Stimulated activated CD8-positive, alpha-beta memory T cell treated with anti-CD3 and anti-CD28 coated beads, Interleukin-4, amount 100 ng/mL, for 4 hours (primary cell): ENCODE results near the gene RBM47.
"Not testable (repeated sequence)": the region's sequence is repeated elsewhere in the genome, so short reads cannot be mapped to it uniquely, and the experiment has no call there.

Experiments
- DNase-seq, 2 donors: peaks; one replicate each; pipeline ENCODE4 v3.0.0-alpha.2; 2020; ENCODE audit warnings: low read depth in 2 of 2, low spot score in 1 of 2

RBM47 gene

DNA sequence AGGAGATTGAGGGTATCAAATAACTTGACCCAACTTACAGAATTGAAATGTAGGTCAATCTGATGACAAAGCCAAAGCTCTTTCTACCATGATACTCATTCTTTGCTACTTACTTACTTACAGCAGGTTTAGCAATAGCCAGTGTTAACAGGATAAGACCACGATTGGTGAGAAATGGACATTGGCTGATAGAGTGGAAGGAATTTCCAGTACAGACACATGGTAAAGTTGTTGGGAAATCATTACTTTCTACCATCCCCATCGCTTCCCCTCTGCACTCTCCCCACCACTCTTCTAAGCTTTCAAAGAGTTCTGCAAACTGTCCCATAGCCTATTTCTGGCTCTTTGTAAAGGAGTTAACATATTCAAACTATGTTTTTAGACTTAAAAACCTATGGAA, 174.8 kb downstream of the RBM47 start:
- DNase-seq: no peak

DNA sequence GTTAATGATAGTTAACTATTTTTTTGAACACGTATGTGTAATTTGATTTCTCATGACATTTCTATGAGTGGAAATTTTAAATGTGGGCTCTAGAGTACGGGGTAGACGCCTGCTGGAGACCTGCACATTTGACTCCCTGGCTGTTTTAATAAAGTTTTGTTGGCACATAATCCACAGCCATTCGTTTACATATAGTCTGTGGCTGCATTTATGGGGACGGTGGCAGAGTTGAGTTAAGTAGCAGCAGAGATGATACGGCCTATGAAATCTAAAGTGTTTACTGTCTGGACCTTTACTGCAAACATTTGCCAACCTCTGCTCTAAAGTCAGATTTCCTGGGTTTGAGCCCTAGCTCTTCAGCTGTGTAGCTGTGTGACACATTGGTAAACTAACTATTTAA, 175.8 kb downstream of the RBM47 start:
- no peak for DNase-seq

DNA sequence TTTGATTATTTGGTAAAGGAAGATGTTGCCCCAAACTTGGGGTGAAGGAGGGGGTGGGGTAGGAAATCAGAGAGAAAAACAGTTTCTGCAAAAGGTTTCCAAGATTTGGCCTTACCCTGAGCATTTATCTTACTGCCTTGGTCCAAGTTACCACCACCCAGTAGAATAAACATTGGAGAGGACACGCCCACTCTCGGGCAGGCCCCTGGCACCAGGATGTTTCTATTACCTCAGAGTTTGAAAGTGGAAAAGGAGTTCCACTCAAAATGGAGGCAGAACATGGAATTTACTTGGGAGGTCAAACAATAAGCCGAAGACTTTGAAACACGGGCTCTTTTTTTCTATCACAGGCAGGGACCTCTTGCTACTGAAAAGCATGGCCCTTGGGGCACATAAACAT, 180.8 kb downstream of the RBM47 start:
- DNase-seq: no peak

DNA sequence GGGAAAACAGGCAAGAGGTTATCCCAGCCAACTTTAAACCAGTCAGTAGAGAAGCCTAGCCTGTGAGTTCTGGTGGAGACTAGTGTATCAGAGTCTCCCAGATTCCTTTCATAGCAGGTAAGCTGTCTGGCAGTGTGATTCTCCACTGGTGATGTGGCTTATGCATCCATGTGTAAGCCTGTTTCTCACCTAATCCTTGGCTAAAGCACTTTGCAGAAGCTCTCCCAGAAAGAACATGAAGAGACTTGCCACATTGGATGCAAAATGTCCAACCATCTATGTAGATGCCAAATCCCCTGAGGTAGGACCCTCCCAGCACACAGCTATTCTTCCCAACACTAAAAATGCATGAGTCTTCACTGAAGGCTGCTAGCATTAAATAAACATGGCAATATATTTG, 182.8 kb downstream of the RBM47 start:
- no peak for DNase-seq

DNA sequence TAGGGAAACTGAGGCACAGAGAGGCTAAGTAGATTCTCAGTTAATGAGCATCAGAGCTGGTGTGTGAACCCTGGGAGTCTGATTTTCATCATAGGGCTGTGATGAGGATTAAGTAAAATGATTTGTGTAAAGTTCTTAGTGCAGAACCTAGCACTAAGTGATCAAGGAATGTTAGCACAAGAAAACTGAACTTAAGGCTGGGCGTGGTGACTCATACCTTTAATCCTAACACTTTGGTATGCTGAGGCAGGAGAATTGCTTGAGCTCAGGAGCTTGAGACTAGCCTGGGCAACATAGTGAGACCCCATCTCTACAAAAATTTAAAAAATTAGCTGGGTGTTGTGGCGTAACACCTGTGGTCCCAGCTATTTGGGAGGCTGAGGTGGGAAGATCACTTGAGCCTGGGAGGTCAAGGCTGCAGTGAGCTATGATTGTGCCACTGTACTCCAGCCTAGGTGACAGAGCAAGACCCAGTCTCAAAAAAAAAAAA, 183.4 kb downstream of the RBM47 start:
- not testable (repeated sequence) for DNase-seq

DNA sequence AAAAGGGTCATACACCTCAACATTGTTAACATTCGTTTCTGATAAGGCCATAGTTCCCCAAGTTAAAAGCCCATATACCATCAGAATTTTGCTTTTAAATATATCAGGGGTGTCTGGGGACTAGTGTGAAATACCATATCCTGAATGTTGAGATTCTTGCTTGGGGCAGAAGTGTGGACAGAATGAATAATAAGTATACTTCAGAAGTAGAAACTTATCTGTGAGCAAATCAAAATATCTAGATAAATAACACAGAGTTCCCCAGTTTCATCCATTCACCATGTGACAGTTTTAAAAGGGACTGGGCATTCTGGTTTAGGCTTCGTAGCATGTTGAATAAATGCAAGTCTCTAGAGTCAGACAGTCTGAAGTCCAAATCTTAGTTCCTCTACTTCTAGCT, 184.0 kb downstream of the RBM47 start:
- no peak for DNase-seq

DNA sequence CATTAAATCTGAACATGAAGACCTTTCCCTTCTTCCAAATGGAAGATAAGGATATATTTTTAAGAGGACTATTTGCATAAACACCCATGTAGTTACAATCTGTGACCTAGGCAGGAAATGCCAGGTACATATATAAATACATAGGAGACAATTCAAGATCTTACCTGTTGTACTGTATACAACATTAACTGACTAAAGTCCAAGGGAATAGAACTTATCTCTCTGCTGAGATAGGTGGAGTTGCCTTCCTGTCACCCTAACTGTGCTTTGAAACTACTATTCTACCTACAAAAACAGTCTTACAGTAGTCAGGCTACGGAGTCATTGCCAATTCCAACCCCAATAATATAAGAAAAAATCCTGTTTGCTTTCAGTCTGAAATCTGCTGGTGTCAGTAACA, 188.2 kb downstream of the RBM47 start:
- no peak for DNase-seq

DNA sequence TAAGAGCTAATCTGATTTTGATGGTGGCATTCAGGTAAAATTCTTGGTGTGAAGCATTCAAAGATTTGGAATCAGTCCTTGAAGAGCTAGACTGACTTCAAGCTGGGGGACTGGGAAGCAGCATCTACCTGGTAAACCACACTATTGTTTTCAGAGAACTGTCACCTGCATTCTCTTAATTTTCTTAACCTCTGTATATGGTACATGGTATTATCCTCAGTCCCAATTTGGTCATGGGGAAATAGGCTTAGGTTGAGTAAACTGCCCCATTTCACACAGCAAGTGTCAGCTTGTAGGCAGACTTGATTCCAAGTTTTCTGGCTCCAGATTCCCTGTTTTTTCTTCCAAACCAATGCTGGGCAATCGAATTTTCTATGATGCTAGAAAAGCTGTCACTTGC, 190.1 kb downstream of the RBM47 start:
- no peak for DNase-seq

DNA sequence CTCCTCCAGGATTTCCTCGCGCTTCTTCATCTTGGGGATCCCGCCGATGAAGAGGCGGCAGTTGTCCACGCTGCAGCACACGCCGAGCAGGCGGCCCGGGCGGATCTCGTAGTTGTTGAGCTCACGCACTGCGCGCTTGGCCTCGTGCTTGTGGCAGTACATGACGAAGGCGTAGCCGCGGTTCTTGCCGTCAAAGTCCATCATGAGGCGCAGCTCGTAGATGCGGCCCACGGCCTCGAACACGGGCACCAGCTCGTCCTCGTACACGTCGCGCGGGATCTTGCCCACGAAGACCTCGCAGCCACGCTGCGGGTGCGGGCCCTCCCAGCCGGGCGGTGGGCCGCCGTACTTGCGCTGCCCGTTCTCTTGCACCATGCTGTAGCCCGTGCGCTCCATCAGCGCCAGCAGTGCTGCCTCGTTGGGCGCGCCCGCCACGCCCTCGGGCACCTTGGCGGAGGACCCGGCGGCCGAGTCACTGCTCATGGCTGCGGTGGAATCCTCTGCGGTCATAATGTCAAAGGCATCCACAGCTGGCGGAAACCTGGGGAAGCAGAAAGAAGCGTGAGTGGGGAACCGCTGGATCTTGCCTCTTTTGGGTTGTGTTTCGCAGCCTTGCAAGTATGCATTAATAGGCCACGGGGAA, 191.2 kb downstream of the RBM47 start:
- DNase-seq: no peak

DNA sequence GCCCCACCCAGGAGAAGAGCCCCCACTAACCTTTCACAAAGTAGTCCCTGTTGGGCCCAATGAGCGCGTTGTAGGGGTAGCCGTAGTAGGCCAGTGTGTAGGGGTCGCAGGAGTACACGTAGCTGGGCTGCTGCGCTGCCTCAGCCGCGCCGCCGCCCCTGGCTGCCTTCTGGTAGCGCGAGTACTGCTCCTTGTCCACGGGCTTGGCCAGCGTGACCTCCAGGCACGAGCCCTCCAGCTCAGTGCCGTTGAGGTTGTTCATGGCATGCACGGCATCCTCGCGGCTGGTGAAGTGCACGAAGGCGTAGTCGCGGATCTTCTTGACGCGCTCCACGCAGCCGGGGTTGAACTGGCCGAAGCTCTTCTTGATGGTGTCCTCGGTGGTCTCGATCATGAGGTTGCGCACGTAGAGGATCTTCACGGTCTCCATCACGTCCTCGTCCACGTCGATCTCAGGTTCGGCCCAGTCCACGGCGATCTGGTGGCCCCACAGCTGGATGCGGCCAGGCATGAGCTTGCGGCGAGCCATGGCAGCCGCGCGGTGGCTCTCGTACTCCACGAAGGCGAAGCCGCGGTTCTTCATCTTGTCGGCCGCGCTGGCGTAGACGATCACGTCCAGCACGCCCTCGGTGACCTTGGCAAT, 191.8 kb downstream of the RBM47 start:
- DNase-seq: no peak

DNA sequence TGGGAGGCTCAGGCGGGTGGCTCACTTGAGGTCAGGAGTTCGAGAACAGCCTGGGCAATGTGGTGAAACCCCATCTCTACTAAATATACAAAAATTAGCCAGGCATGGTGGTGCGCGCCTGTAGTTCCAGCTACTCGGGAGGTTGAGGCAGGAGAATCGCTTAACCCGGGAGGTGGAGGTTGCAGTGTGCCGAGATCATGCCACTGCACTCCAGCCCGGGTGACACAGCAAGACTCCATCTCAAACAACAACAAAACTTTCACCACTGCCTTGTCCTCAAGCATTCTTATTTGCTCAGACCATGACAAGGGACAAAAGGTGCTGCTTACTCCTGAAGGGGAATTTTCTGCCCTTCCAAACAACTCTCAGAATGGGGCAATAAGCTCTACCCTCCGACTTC, 194.4 kb downstream of the RBM47 start:
- not testable (repeated sequence) for DNase-seq

DNA sequence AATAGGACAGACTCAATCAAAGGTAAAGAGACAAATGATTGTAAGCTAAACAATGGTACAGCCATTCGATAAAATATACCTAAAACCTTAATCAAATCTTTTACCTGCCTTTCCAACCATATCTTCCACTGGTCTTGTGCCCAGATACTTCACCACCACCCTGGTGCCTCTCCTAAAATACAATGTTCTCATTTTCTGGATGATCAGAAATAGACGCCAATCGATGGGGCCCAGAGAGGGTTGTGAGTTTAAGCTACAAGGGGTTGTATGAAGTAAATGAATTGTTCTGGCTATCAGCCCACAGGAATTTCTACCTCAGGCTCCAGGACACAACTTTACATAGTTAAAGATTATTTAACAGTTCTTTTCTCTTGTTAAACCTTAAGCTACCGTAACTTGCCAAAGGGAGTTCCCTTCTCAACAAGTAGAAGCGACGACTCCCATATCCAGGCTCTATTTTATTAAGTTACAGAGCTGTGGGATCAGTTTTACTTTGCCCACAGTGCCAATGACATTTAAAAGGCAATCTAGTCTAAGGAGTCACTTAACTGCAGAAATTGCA, 195.5 kb downstream of the RBM47 start:
- no peak for DNase-seq

DNA sequence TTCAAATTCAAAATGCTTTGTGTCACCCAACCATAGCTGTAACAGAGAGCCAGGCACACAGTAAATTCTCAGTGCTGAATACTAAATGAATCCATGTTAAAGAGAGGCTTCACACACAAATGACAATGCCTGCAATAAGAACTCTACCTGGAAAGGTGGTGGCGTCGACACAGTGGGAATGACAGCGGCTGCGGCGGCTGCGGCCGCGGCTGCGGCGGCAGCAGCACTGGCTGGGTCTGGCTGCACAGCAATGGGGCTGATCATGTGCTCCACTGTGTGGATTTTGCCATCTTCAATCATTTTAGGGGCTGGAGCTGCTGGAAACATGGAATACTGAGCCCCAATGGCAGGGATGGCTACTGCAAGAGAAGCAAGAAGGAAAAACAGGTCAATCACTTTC, 197.2 kb downstream of the RBM47 start:
- no peak for DNase-seq

DNA sequence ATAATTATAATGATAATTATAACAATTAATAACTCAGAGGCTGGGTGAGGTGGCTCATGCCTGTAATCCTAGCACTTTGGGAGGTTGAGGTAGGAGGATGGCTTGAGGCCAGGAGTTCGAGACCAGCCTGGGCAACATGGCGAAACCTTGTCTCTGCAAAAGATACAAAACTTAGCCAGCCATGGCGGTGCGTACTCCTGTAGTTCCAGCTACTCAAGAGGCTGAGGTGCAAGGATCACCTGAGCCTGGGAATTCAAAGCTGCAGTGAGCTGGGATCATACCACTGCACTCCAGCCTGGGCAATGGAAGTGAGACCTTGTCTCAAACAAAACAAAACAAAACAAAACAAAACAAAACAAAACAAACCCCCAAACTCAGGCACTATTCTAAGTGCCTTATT, 201.8 kb downstream of the RBM47 start:
- DNase-seq: not testable (repeated sequence)

DNA sequence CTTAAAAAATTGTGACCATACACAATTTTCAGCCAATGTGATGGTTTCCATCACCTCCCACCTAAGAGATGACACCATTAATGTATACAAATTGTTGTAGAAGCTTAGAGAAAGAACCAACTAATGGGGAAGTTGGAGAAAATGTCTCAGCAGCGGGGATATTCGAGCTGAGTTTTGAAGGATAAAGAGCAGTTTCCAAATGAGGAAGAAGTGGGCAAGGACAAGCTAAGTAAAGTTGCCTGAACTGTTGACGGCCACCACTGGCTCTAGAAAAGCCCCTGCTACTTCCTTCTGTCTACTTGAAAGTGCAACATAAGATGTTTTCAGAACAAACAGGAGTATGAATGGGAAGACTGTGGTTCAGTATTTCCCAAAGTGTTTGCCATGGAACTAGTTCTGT, 202.5 kb downstream of the RBM47 start:
- DNase-seq: no peak

DNA sequence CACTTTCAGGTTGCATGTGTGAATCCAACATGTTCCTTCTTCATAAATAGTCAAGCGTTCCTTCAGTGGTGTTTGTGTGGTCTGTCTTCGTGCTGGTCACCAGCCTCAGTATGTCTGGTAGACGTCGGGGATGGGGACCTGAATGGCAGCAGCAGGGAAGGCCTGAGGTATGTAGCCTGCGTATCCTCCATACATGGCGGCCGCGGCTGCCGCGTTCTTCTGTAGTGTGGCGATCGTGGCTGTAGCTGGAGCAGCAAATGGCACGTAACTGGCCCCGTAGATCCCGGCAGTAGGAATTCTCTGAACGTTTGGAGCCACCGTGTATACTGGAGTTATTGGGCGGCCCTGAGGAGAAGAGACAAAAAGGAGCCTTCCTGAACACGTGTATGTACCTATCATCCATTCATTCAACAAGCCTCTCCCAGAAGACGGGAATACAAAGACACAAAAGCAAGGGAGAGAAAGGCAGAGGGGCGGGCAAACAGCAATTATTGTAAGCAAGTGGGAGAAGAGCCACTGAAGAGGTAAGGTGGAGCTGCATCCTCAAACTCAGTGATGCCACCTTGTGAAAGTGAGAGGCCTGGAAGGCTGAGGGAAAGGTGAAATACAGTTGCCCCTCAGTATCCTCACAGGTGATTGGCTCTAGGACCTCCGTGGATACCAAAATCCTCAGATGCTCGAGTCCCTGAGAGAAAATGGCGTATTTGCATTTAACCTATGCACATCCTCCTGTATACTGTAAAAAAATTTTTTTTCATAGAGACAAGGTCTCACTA, 203.7 kb downstream of the RBM47 start:
- no peak for DNase-seq

DNA sequence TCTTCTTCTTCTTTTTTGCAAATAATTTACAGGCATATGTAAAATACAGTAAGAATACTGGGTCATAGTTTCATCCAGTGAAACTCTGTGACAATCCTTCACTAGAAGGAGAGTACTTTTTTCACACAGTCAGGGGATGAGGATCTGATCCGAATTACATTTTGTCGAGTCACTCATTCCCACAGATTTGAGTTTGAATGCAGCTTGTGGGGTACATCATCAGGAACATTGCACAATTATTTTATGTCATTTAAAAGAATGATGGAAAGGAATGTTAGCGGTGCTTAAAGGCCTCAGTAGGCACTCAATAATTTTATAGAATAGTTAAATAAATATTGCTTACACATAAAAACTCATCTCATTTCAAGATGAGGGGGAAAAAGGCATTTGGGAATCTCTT, 205.9 kb downstream of the RBM47 start:
- DNase-seq: no peak

DNA sequence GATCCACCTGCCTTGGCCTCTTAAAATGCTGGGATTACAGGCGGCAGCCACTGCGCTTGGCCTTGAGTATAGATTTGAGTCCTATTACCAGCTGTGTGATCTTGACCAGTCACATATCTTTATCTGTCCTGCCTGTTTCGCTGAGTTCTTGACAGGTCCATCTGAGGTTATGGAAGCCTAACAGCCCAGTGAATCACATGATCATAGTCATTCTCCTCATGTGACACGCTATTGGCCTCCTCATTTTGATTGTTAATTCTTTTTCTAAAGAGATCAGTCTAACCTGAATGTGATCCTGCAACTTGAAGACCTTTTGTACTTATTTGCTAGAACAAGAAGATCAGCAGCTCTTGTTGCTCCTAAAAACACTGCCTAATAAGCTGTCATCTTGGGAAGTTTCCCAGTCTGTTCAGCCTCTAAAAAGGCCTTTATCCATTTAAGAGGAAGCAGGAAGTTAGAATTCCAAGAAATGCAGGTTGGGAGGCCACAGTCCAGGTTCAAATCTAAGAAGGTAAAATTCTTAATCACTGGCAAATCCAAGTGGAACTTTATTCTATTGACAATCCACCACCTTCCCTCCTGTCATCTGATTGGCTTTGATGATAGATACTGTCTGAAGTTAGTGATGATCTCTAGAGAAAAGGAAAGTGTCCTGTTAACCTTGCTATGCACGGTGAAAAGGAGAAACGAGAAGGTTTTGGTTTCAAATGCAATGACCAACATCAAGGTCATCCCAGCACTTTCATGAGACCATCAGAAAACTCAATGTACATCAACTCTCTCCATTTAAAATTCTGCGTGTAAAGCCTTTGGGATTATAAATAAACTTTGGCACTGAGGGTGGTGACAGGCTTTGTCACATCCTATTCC, 207.6 kb downstream of the RBM47 start:
- no peak for DNase-seq

DNA sequence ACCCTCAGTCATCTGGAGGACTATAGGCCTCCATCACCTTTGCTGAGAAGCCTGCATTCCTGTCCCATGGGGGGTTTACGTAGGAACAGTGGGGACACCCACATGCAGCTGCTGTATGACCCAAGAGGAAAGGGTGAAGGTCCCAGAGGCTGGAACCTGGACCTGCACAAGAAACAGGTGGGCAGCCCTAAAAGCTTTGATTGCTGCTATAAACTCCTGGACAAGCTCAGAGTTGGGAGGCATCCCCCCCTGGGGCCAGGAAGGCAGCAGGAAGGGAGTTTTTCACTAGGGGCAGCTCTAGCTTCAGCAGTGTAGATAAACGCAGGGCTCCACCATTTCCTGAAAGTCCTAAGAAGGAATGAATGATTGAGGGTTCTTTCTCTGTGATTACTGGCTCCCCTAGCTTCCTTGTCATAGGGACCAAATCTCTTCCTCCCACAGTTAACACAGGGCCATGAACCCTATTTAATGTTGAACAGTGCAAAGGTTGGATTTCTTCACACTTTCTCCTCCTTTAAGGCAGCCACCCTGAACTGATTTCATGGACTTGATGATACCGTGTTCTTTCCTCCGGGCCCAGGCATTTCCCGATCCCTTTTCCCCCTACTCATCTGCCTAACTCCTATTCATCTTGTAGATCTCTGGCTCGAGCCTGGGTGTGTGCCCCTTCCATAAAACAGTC, 210.3 kb downstream of the RBM47 start:
- no peak for DNase-seq

DNA sequence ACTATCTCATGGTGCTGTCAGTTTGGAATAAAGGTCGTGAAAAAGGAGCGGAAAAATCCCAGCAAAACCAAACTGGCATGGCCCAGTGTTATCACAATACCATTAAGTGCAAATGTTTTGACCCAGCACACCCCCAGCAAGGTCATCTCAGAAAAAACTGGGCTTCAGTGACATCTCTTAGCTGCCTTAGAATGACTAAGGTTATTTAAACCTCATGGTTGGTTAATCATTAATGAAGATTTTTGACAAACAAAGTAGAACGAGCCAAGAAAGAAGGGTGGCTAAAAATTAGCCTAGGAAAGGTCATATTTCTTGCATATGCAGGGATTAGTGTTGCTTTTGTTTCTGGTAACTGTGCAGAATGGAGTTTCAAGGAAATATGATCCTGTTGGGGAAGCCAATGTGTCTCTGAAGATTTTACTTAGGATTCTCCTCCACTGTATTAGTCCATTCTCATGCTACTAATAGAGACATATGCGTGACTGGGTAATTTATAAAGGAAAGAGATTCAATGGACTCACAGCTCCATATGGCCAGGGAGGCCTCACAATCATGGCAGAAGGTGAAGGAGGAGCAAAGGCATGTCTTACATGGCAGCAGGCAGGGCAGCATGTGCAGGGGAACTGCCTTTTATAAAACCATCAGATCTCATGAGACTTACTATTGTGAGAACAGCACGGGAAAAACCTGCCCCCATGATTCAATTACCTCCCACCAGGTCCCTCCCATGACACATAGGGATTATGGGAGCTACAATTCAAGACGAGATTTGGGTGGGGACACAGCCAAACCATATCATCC, 211.0 kb downstream of the RBM47 start:
- DNase-seq: no peak
